ENCODE results near the gene FTO. TPM values are rescaled to one million over a fixed set of nuclear protein-coding genes. Genes with fewer than 3 reads are reported as not detected.

The FTO gene
- total and polyA plus RNA-seq, 4 experiments from 2014 or later, result 61.5 to 126 (median 69.7) TPM

GRCh38 chr16:54080524-54081008, 376.6 kb downstream of the FTO start:
- H3K36me3 ChIP-seq (ENCODE audit: insufficient read depth, low read length), result no peaks in the 10 kb centered on the region
- H3K27ac ChIP-seq (ENCODE audit: low read depth, low read length), result no peak overlapping the region
- intact Hi-C loops (cut with micrococcal nuclease), result no loop called here
- no peaks in the 10 kb centered on the region for H3K27me3 ChIP-seq (ENCODE audit: insufficient read depth, low read length)
- peaks cover 0 to 2% (median under 1%) of the 10 kb centered on the region in 4 donors for H3K4me1 Mint-ChIP-seq
- ChIA-PET POLR2A (ENCODE audit: partially characterized antibody) (no interaction called here), CTCF (ENCODE audit: partially characterized antibody) (no interaction called here)
- peaks cover 8 to 25% of the 10 kb centered on the region in 2 donors for H3K36me3 Mint-ChIP-seq
- no peak overlapping the region for H3K4me3 Mint-ChIP-seq
- H3K27ac Mint-ChIP-seq, result no peak overlapping the region
- H3K4me3 ChIP-seq (ENCODE audit: low read length in 2 of 2), result no peak overlapping the region
- no peaks in the 10 kb centered on the region for H3K9me3 ChIP-seq (ENCODE audit: control insufficient read depth in 1 of 2, low read length in 2 of 2)
- H3K9me3 Mint-ChIP-seq, result no peaks in the 10 kb centered on the region
- H3K27me3 Mint-ChIP-seq, result no peaks in the 10 kb centered on the region
- DNase-seq, result no peak
- H3K4me1 ChIP-seq (ENCODE audit: insufficient read depth, low read length), result no peaks in the 10 kb centered on the region

GRCh38 chr16:54086791-54087190, 382.8 kb downstream of the FTO start:
- H3K27me3 ChIP-seq (ENCODE audit: insufficient read depth, low read length), result no peaks in the 10 kb centered on the region
- no peak overlapping the region for H3K4me3 Mint-ChIP-seq
- no peaks in the 10 kb centered on the region for H3K4me1 Mint-ChIP-seq
- H3K36me3 ChIP-seq (ENCODE audit: insufficient read depth, low read length), result no peaks in the 10 kb centered on the region
- DNase-seq, result no peak
- no peak overlapping the region for H3K27ac ChIP-seq (ENCODE audit: low read depth, low read length)
- intact Hi-C loops (cut with micrococcal nuclease), result no loop called here
- H3K4me1 ChIP-seq (ENCODE audit: insufficient read depth, low read length), result no peaks in the 10 kb centered on the region
- no peak overlapping the region for H3K27ac Mint-ChIP-seq
- H3K36me3 Mint-ChIP-seq, result peaks cover 15 to 51% of the 10 kb centered on the region in 2 donors
- H3K27me3 Mint-ChIP-seq, result no peaks in the 10 kb centered on the region
- H3K4me3 ChIP-seq (ENCODE audit: low read length in 2 of 2), result no peak overlapping the region
- POLR2A ChIA-PET (ENCODE audit: partially characterized antibody), result no interaction called here
- H3K9me3 Mint-ChIP-seq, result peaks cover 0 to 7% (median 0%) of the 10 kb centered on the region in 8 donors
- H3K9me3 ChIP-seq (ENCODE audit: control insufficient read depth in 1 of 2, low read length in 2 of 2), result no peaks in the 10 kb centered on the region
- CTCF ChIA-PET (ENCODE audit: partially characterized antibody), result no interaction called here

- intact Hi-C loops (cut with micrococcal nuclease), result no loop called here
- Mint-ChIP-seq H3K36me3 (peaks cover 37 to 60% of the 10 kb centered on the region in 2 donors), H3K27me3 (no peaks in the 10 kb centered on the region), H3K4me3 (no peak overlapping the region), H3K27ac (no peak overlapping the region), H3K4me1 (no peaks in the 10 kb centered on the region), H3K9me3 (peaks cover 0 to 14% (median 8%) of the 10 kb centered on the region in 8 donors)
- no peaks in the 10 kb centered on the region for H3K36me3 ChIP-seq (ENCODE audit: insufficient read depth, low read length)
- POLR2A ChIA-PET (ENCODE audit: partially characterized antibody), result no interaction called here
- H3K27me3 ChIP-seq (ENCODE audit: insufficient read depth, low read length), result no peaks in the 10 kb centered on the region
- H3K9me3 ChIP-seq (ENCODE audit: control insufficient read depth in 1 of 2, low read length in 2 of 2), result no peaks in the 10 kb centered on the region
- DNase-seq, result no peak
- H3K4me1 ChIP-seq (ENCODE audit: insufficient read depth, low read length), result no peaks in the 10 kb centered on the region
- CTCF ChIA-PET (ENCODE audit: partially characterized antibody), result no interaction called here
- H3K4me3 ChIP-seq (ENCODE audit: low read length in 2 of 2), result no peak overlapping the region
- H3K27ac ChIP-seq (ENCODE audit: low read depth, low read length), result no peak overlapping the region
These were observed 386.6 kb downstream of the FTO start for GRCh38 chr16:54090602-54091001.

GRCh38 chr16:54093281-54093680, 389.3 kb downstream of the FTO start:
- Mint-ChIP-seq H3K4me3 (no peak overlapping the region), H3K4me1 (no peaks in the 10 kb centered on the region), H3K36me3 (peaks cover 45 to 67% of the 10 kb centered on the region in 2 donors), H3K27ac (no peak overlapping the region), H3K27me3 (no peaks in the 10 kb centered on the region), H3K9me3 (peaks cover 0 to 20% (median 8%) of the 10 kb centered on the region in 8 donors)
- ChIA-PET CTCF (ENCODE audit: partially characterized antibody) (no interaction called here), POLR2A (ENCODE audit: partially characterized antibody) (no interaction called here)
- Histone ChIP-seq H3K27ac (ENCODE audit: low read depth, low read length) (no peak overlapping the region), H3K36me3 (ENCODE audit: insufficient read depth, low read length) (no peaks in the 10 kb centered on the region), H3K4me1 (ENCODE audit: insufficient read depth, low read length) (no peaks in the 10 kb centered on the region), H3K27me3 (ENCODE audit: insufficient read depth, low read length) (no peaks in the 10 kb centered on the region), H3K4me3 (ENCODE audit: low read length in 2 of 2) (no peak overlapping the region), H3K9me3 (ENCODE audit: control insufficient read depth in 1 of 2, low read length in 2 of 2) (no peaks in the 10 kb centered on the region)
- DNase-seq, result no peak
- intact Hi-C loops (cut with micrococcal nuclease), result no loop called here

- DNase-seq, result no peak
- Histone ChIP-seq H3K27me3 (ENCODE audit: insufficient read depth, low read length) (no peaks in the 10 kb centered on the region), H3K4me3 (ENCODE audit: low read length in 2 of 2) (no peak overlapping the region), H3K4me1 (ENCODE audit: insufficient read depth, low read length) (no peaks in the 10 kb centered on the region), H3K36me3 (ENCODE audit: insufficient read depth, low read length) (no peaks in the 10 kb centered on the region), H3K9me3 (ENCODE audit: control insufficient read depth in 1 of 2, low read length in 2 of 2) (no peaks in the 10 kb centered on the region), H3K27ac (ENCODE audit: low read depth, low read length) (no peak overlapping the region)
- ChIA-PET POLR2A (ENCODE audit: partially characterized antibody) (no interaction called here), CTCF (ENCODE audit: partially characterized antibody) (no interaction called here)
- no peaks in the 10 kb centered on the region for H3K27me3 Mint-ChIP-seq
- H3K4me3 Mint-ChIP-seq, result no peak overlapping the region
- peaks cover 0 to 20% (median 7%) of the 10 kb centered on the region in 8 donors for H3K9me3 Mint-ChIP-seq
- H3K36me3 Mint-ChIP-seq, result peaks cover 44 to 62% of the 10 kb centered on the region in 2 donors
- no peak overlapping the region for H3K27ac Mint-ChIP-seq
- intact Hi-C loops (cut with micrococcal nuclease), result no loop called here
- H3K4me1 Mint-ChIP-seq, result no peaks in the 10 kb centered on the region
These were observed 390.7 kb downstream of the FTO start for GRCh38 chr16:54094641-54095040.

- peaks cover 0 to 20% (median 7%) of the 10 kb centered on the region in 8 donors for H3K9me3 Mint-ChIP-seq
- CTCF ChIA-PET (ENCODE audit: partially characterized antibody), result no interaction called here
These were observed 392.7 kb downstream of the FTO start for GRCh38 chr16:54096607-54097006.

GRCh38 chr16:54097774-54098173, 393.8 kb downstream of the FTO start:
- Histone ChIP-seq H3K4me1 (ENCODE audit: insufficient read depth, low read length) (no peaks in the 10 kb centered on the region), H3K36me3 (ENCODE audit: insufficient read depth, low read length) (no peaks in the 10 kb centered on the region), H3K27ac (ENCODE audit: low read depth, low read length) (no peak overlapping the region), H3K4me3 (ENCODE audit: low read length in 2 of 2) (no peak overlapping the region), H3K9me3 (ENCODE audit: control insufficient read depth in 1 of 2, low read length in 2 of 2) (no peaks in the 10 kb centered on the region), H3K27me3 (ENCODE audit: insufficient read depth, low read length) (no peaks in the 10 kb centered on the region)
- intact Hi-C loops (cut with micrococcal nuclease), result no loop called here
- Mint-ChIP-seq H3K4me3 (no peak overlapping the region), H3K4me1 (no peaks in the 10 kb centered on the region), H3K9me3 (peaks cover 0 to 18% (median 7%) of the 10 kb centered on the region in 8 donors), H3K27me3 (no peaks in the 10 kb centered on the region), H3K36me3 (peaks cover 33 to 49% of the 10 kb centered on the region in 2 donors), H3K27ac (peak overlapping the region in 1 of 7 donors; percentile 11)
- DNase-seq, result no peak
- POLR2A ChIA-PET (ENCODE audit: partially characterized antibody), result no interaction called here
- CTCF ChIA-PET (ENCODE audit: partially characterized antibody), result no interaction called here

More at GRCh38 chr16:54096607-54097006, 392.7 kb downstream of the FTO start:
- no peak overlapping the region for H3K4me3 ChIP-seq (ENCODE audit: low read length in 2 of 2)
- intact Hi-C loops (cut with micrococcal nuclease), result no loop called here
- no peak overlapping the region for H3K27ac ChIP-seq (ENCODE audit: low read depth, low read length)
- H3K27me3 Mint-ChIP-seq, result no peaks in the 10 kb centered on the region
- no peaks in the 10 kb centered on the region for H3K36me3 ChIP-seq (ENCODE audit: insufficient read depth, low read length)
- H3K36me3 Mint-ChIP-seq, result peaks cover 38 to 58% of the 10 kb centered on the region in 2 donors
- H3K4me3 Mint-ChIP-seq, result no peak overlapping the region
- H3K27ac Mint-ChIP-seq, result no peak overlapping the region
- no peak for DNase-seq
- no peaks in the 10 kb centered on the region for H3K4me1 ChIP-seq (ENCODE audit: insufficient read depth, low read length)
- POLR2A ChIA-PET (ENCODE audit: partially characterized antibody), result no interaction called here
- no peaks in the 10 kb centered on the region for H3K27me3 ChIP-seq (ENCODE audit: insufficient read depth, low read length)
- no peaks in the 10 kb centered on the region for H3K4me1 Mint-ChIP-seq
- no peaks in the 10 kb centered on the region for H3K9me3 ChIP-seq (ENCODE audit: control insufficient read depth in 1 of 2, low read length in 2 of 2)

- Histone ChIP-seq H3K27ac (ENCODE audit: low read depth, low read length) (no peak overlapping the region), H3K36me3 (ENCODE audit: insufficient read depth, low read length) (no peaks in the 10 kb centered on the region), H3K9me3 (ENCODE audit: control insufficient read depth in 1 of 2, low read length in 2 of 2) (no peaks in the 10 kb centered on the region), H3K4me3 (ENCODE audit: low read length in 2 of 2) (no peak overlapping the region), H3K27me3 (ENCODE audit: insufficient read depth, low read length) (no peaks in the 10 kb centered on the region), H3K4me1 (ENCODE audit: insufficient read depth, low read length) (no peaks in the 10 kb centered on the region)
- ChIA-PET CTCF (ENCODE audit: partially characterized antibody) (no interaction called here), POLR2A (ENCODE audit: partially characterized antibody) (no interaction called here)
- Mint-ChIP-seq H3K27me3 (no peaks in the 10 kb centered on the region), H3K4me3 (no peak overlapping the region), H3K9me3 (peaks cover 0 to 18% (median 7%) of the 10 kb centered on the region in 8 donors), H3K36me3 (peaks cover 29 to 46% of the 10 kb centered on the region in 2 donors), H3K4me1 (no peaks in the 10 kb centered on the region), H3K27ac (no peak overlapping the region)
- no peak for DNase-seq
- intact Hi-C loops (cut with micrococcal nuclease), result no loop called here
These were observed 394.3 kb downstream of the FTO start for GRCh38 chr16:54098247-54098646.

Measured in CD4-positive, alpha-beta memory T cell (primary cell).